ENCODE data around the gene PICK1. TPM values are rescaled to one million over a fixed set of nuclear protein-coding genes. Genes with fewer than 3 reads are reported as not detected.

The PICK1 gene
- total and polyA plus RNA-seq, 3 donors from 2014 or later: 61.5 to 89.7 (median 78.7) TPM

DNA sequence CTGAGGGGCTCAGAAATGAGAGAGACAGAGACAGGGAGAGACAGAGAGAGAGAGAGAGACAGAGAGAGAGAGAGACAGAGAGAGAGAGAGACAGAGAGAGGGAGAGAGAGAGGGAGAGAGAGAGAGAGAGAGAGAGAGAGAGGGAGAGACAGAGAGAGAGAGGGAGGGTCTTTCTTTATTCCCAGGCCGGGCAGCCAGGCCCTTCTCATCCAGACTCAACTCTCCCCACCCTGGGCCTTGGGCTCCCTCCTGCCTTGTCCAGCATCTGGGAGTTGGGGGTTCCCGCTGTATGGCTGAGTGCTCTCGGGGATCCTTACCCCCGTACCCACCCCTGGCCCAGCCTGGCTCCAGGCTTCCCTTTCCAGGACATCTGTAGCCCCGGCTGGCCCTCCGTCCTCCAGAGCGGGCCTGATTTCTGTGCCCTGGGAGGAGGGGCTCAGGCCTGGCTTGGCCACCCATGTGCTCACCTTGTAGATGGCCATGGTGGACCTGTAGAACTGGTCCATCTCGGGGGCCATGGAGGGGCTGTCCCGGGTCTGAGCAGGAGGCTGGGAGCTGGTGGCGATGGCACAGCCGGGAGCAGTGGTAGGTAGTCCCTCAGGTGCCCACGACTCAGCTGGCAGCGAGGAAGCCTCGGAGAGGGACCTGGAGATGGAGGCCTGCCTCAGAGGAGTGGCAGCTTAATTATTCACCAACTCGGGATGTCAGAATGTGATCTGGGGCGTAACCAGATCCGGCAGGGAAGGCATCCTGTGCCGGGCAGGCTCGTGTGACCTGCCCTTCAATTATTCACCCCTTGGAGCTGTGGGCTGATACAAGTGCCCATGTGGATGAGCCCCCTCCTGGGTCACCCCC, 53.0 kb downstream of the PICK1 start, which contains the start of gene BAIAP2L2:
BAIAP2L2 (minus strand) TSS at position 677 of the 855 bp plus-strand sequence; CDS start at position 518, 159 bp downstream.
- Histone ChIP-seq H3K27ac (no peak within 1 kb of the TSS), H3K9me3 (no peaks in the 10 kb centered on the region), H3K36me3 (ENCODE audit: low read depth, missing control alignments) (no peaks in the 10 kb centered on the region), H3K4me3 (no peak within 1 kb of the TSS), H3K4me1 (peaks cover 15% of the 10 kb centered on the region), H3K27me3 (no peaks in the 10 kb centered on the region)
- TF ChIP-seq POLR2A (IDR thresholded peaks at IDR 0.05): no peak
- TF ChIP-seq, protein P1, sequence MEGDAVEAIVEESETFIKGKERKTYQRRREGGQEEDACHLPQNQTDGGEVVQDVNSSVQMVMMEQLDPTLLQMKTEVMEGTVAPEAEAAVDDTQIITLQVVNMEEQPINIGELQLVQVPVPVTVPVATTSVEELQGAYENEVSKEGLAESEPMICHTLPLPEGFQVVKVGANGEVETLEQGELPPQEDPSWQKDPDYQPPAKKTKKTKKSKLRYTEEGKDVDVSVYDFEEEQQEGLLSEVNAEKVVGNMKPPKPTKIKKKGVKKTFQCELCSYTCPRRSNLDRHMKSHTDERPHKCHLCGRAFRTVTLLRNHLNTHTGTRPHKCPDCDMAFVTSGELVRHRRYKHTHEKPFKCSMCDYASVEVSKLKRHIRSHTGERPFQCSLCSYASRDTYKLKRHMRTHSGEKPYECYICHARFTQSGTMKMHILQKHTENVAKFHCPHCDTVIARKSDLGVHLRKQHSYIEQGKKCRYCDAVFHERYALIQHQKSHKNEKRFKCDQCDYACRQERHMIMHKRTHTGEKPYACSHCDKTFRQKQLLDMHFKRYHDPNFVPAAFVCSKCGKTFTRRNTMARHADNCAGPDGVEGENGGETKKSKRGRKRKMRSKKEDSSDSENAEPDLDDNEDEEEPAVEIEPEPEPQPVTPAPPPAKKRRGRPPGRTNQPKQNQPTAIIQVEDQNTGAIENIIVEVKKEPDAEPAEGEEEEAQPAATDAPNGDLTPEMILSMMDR (IDR thresholded peaks at IDR 0.05): no peak
- intact Hi-C loops (cut with DNase I; ENCODE audit: low total_unique reads): no loop called here
- DNase-seq: no peak
- WGBS, 2 donors: 91 to 96% methylated on average over 9 to 19 of the region's 19 CpGs

DNA sequence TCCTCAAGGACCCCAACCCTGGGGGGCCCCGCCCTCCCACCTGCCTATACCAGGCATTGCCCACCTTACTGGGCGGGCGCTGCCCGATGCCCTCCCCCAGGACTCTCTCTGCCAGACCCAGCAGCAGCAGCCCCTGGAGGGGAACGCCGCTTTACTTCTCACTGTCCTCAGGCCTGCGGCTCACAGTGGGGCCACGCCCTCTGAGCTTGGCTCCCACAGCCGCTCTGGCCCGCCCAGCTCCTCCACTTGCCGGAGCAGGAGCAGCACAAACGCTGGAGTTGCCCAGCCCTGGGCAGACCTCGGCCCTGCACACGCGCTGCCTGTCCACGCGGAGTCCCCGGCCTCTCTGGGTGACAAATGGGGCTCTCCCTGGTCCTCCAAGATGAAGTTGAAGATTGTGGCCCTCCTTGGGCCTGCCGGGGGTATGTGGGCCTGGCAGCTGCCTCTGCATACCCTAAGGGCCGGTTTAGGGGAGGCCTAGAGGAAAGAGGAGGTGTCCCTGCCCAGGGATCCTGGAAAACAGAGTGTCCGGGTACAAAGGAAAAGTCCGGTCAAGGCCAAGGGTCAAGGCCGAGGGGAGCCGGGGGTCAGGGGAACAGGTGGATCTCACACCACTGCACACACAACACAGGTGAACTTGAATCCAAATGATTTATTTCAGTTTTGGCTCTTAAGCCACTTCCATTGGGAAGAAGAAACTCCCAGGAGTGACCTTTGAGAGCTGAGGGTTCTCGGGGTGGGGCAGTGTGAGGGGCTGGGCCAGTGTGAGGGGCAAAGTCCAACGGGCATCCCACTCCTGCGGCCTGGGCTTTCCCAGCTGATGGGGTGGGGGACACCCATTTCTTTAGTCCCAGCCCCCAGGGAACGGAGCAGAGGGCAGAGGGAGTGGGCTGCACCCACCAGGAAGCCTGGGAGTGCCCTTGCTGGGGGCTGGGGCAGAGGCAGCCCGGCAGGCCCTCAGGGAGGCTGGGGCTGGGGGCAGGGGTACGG, 54.0 kb downstream of the PICK1 start:
- H3K4me3 ChIP-seq: no peak overlapping the region
- intact Hi-C loops (cut with DNase I; ENCODE audit: low total_unique reads): no loop called here
- H3K4me1 ChIP-seq: peaks cover 15% of the 10 kb centered on the region
- no peaks in the 10 kb centered on the region for H3K9me3 ChIP-seq
- no peak for DNase-seq
- no peaks in the 10 kb centered on the region for H3K36me3 ChIP-seq (ENCODE audit: low read depth, missing control alignments)
- WGBS, 2 donors: 78 to 85% methylated on average over 15 to 30 of the region's 30 CpGs
- TF ChIP-seq, protein P1 (IDR thresholded peaks at IDR 0.05): no peak
- no peak for TF ChIP-seq POLR2A (IDR thresholded peaks at IDR 0.05)
- no peak overlapping the region for H3K27ac ChIP-seq
- H3K27me3 ChIP-seq: no peaks in the 10 kb centered on the region

DNA sequence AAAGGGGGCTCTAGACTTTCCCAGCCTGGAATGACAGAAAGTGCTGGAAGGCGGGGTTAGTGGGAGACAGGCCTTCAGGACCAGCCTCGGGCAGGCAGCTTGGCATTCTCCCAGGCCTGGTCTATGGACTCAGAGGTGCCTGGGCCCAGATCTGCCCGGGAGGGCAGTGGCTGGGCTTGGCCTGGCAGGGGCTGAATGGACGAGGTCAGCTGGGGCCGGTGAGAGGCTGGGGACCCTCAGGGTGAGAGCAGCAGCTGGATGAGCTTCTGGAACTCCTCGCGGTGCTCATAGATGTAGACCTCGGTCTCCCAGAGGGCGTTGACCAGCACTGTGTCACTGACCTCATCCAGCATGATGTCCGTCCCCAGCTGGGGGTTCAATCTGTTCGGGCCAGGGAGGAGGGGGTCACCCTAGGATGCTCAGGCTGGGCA, 54.7 kb downstream of the PICK1 start:
- Histone ChIP-seq H3K27me3 (no peaks in the 10 kb centered on the region), H3K9me3 (no peaks in the 10 kb centered on the region), H3K4me1 (peaks cover 15% of the 10 kb centered on the region), H3K4me3 (no peak overlapping the region), H3K36me3 (ENCODE audit: low read depth, missing control alignments) (no peaks in the 10 kb centered on the region), H3K27ac (no peak overlapping the region)
- 74 to 86% methylated on average over 3 to 11 of the region's 11 CpGs for WGBS, 2 donors
- intact Hi-C loops (cut with DNase I; ENCODE audit: low total_unique reads): no loop called here
- DNase-seq: no peak
- TF ChIP-seq, protein P1 (IDR thresholded peaks at IDR 0.05): no peak

DNA sequence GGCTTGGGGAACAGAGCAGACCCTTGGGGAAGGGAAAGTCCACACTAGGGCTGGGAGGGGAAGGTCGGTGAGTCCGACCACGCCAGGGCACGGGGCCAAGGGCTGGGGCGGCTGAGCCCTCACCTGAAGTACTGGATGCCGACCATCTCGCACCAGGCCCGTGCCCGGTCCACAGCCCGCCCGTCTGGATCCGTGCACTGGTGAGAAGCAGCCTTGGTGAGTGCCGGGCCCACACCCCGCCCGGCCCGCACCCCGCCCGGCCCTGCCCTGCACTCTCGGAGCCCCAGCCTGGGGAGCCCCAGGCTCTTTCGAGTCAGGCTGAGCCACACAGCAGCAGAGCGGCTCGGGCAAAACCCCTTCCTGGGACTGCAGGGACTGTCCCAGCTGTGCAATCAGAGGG, 55.2 kb downstream of the PICK1 start:
- WGBS, 2 donors: 96 to 97% methylated on average over 10 to 22 of the region's 22 CpGs
- no peak for DNase-seq
- Histone ChIP-seq H3K27ac (no peak overlapping the region), H3K36me3 (ENCODE audit: low read depth, missing control alignments) (no peaks in the 10 kb centered on the region), H3K4me1 (peaks cover 15% of the 10 kb centered on the region), H3K27me3 (no peaks in the 10 kb centered on the region), H3K4me3 (no peak overlapping the region), H3K9me3 (no peaks in the 10 kb centered on the region)
- intact Hi-C loops (cut with DNase I; ENCODE audit: low total_unique reads): no loop called here
- no peak for TF ChIP-seq POLR2A (IDR thresholded peaks at IDR 0.05)
- TF ChIP-seq, protein P1 (IDR thresholded peaks at IDR 0.05): no peak

All from testis (tissue), 3 donors.